Measurements from ENCODE around the gene ACOX1. TPM values are rescaled to one million over a fixed set of nuclear protein-coding genes. Genes with fewer than 3 reads are reported as not detected.

ACOX1 gene
- total and polyA plus RNA-seq, 2 of the 13 experiments (the other 11 are each of a cell fraction or from before 2014, with no cell fraction given): 86.4 to 120 TPM

DNA sequence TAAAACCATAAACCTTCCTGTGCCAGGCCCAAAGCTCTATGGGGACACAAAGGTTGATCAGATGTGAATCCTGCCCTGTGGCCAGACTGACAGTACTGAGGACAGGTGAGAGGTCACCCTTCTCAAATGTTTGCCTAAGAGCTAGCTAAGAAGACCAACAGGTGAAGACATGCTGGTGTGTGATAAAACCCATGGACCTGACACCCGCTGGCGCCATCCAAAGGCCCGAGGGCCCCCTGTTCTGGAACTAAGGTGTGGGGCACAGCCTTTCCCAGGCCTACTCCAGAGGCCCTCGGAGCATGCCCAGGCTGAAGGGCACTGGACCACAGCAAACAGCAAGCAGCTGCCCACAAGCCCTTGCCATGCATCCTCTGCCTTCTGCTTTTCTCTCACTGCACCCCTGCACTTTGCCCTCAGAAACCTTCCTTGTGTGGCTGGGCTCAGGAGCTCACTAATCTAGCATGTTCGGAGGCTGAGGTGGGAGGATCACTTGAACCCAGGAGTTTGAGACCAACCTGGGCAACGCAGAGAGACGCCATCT is 16.5 kb upstream of the ACOX1 start (continued):
- TF ChIP-seq MTA1 (CRISPR knock-in tag; IDR thresholded peaks at IDR 0.05; ENCODE audit: borderline replicate concordance): no peak
- TF ChIP-seq CREB1 (IDR thresholded peaks at IDR 0.05): no peak
- TF ChIP-seq CREB1 (CRISPR knock-in tag; IDR thresholded peaks at IDR 0.05): no peak
- TF ChIP-seq BORCS8-MEF2B (CRISPR knock-in tag; IDR thresholded peaks at IDR 0.05): no peak
- TF ChIP-seq, protein P1, sequence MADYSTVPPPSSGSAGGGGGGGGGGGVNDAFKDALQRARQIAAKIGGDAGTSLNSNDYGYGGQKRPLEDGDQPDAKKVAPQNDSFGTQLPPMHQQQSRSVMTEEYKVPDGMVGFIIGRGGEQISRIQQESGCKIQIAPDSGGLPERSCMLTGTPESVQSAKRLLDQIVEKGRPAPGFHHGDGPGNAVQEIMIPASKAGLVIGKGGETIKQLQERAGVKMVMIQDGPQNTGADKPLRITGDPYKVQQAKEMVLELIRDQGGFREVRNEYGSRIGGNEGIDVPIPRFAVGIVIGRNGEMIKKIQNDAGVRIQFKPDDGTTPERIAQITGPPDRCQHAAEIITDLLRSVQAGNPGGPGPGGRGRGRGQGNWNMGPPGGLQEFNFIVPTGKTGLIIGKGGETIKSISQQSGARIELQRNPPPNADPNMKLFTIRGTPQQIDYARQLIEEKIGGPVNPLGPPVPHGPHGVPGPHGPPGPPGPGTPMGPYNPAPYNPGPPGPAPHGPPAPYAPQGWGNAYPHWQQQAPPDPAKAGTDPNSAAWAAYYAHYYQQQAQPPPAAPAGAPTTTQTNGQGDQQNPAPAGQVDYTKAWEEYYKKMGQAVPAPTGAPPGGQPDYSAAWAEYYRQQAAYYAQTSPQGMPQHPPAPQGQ (CRISPR knock-in tag; IDR thresholded peaks at IDR 0.05; ENCODE audit: borderline replicate concordance): no peak
- no peak for TF ChIP-seq ZNF441 (CRISPR knock-in tag; IDR thresholded peaks at IDR 0.05; ENCODE audit: borderline replicate concordance)
- TF ChIP-seq NFYC (CRISPR knock-in tag; IDR thresholded peaks at IDR 0.05): no peak
- TF ChIP-seq GATAD1 (CRISPR knock-in tag; IDR thresholded peaks at IDR 0.05): no peak
- TF ChIP-seq STAT5B (CRISPR knock-in tag; IDR thresholded peaks at IDR 0.05): no peak
- TF ChIP-seq CEBPB (IDR thresholded peaks at IDR 0.05; ENCODE audit: borderline replicate concordance, low read depth, low read length): no peak
- no peak for TF ChIP-seq IRF2 (CRISPR knock-in tag; IDR thresholded peaks at IDR 0.05)
- no peak for TF ChIP-seq ZNF383 (CRISPR knock-in tag; IDR thresholded peaks at IDR 0.05; ENCODE audit: borderline replicate concordance)
- no peak for TF ChIP-seq EEA1 (CRISPR knock-in tag; IDR thresholded peaks at IDR 0.05; ENCODE audit: borderline replicate concordance)
- TF ChIP-seq PITX1 (CRISPR knock-in tag; IDR thresholded peaks at IDR 0.05): no peak
- no peak for TF ChIP-seq ZNF331 (CRISPR knock-in tag; IDR thresholded peaks at IDR 0.05)
- TF ChIP-seq HNRNPL (IDR thresholded peaks at IDR 0.05; ENCODE audit: low read depth, low read length): peak; percentile 93
- no peak for TF ChIP-seq MEF2D (CRISPR knock-in tag; IDR thresholded peaks at IDR 0.05)
- TF ChIP-seq, protein P2, sequence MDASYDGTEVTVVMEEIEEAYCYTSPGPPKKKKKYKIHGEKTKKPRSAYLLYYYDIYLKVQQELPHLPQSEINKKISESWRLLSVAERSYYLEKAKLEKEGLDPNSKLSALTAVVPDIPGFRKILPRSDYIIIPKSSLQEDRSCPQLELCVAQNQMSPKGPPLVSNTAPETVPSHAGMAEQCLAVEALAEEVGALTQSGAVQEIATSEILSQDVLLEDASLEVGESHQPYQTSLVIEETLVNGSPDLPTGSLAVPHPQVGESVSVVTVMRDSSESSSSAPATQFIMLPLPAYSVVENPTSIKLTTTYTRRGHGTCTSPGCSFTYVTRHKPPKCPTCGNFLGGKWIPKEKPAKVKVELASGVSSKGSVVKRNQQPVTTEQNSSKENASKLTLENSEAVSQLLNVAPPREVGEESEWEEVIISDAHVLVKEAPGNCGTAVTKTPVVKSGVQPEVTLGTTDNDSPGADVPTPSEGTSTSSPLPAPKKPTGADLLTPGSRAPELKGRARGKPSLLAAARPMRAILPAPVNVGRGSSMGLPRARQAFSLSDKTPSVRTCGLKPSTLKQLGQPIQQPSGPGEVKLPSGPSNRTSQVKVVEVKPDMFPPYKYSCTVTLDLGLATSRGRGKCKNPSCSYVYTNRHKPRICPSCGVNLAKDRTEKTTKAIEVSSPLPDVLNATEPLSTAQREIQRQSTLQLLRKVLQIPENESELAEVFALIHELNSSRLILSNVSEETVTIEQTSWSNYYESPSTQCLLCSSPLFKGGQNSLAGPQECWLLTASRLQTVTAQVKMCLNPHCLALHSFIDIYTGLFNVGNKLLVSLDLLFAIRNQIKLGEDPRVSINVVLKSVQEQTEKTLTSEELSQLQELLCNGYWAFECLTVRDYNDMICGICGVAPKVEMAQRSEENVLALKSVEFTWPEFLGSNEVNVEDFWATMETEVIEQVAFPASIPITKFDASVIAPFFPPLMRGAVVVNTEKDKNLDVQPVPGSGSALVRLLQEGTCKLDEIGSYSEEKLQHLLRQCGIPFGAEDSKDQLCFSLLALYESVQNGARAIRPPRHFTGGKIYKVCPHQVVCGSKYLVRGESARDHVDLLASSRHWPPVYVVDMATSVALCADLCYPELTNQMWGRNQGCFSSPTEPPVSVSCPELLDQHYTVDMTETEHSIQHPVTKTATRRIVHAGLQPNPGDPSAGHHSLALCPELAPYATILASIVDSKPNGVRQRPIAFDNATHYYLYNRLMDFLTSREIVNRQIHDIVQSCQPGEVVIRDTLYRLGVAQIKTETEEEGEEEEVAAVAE (CRISPR knock-in tag; IDR thresholded peaks at IDR 0.05; ENCODE audit: borderline replicate concordance): no peak
- no peak for TF ChIP-seq ATF7 (IDR thresholded peaks at IDR 0.05)
- TF ChIP-seq ATF7 (CRISPR knock-in tag; IDR thresholded peaks at IDR 0.05): 0 out of 2 replicates have a peak, but pooled peaks have one; percentile 18
- TF ChIP-seq AGO2 (optimal IDR thresholded peaks at IDR 0.05; ENCODE audit: low read depth, low read length): no peak
- no peak for TF ChIP-seq ARNT2 (CRISPR knock-in tag; IDR thresholded peaks at IDR 0.05; ENCODE audit: low read depth)
- no peak for TF ChIP-seq ZNF101 (CRISPR knock-in tag; IDR thresholded peaks at IDR 0.05; ENCODE audit: borderline replicate concordance, low read depth)
- TF ChIP-seq TBP (CRISPR knock-in tag; IDR thresholded peaks at IDR 0.05): no peak
- no peak for TF ChIP-seq FOXK1 (CRISPR knock-in tag; IDR thresholded peaks at IDR 0.05; ENCODE audit: borderline replicate concordance, low read depth)
- no peak for TF ChIP-seq SIN3A (IDR thresholded peaks at IDR 0.05; ENCODE audit: borderline replicate concordance, low read depth, low read length)
- no peak for TF ChIP-seq ZSCAN12 (CRISPR knock-in tag; IDR thresholded peaks at IDR 0.05)
- TF ChIP-seq TARDBP (CRISPR knock-in tag; IDR thresholded peaks at IDR 0.05): no peak
- no peak for TF ChIP-seq ZNF230 (CRISPR knock-in tag; IDR thresholded peaks at IDR 0.05)
